ENCODE data around the gene DGKQ.
"Not testable (repeated sequence)": the region's sequence is repeated elsewhere in the genome, so short reads cannot be mapped to it uniquely, and the experiment has no call there.

DGKQ gene

DNA sequence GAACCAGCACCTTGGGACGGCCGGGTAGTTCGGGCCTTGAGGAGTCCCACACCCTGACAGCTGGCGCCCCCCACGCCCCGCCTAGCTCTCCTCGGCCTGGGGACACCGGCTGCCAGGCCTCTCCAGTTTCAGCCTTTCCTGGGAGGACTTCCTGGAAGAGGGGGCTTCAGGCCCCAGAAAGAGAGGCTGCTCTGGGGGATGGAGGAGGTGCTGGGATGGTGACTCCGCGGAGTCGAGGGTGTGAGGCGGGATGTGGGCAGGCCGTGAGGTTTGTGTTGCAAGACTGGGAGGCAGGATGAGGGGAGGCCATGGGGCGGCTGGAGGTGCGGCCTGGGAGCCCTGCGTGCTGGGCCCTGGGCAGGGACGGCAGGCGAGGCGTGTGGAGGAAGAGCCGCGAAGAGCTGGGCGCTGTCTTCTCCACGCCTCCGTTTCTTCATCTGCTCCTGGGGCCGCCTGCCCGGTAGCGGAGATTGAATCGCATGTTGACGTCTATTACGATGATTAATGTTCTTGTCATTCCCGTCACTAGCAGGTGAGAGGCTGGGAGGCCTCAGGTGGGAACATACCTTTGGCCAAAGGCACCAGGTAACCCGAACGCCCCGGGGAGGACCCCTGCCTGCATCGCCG lies 37.1 kb upstream of the DGKQ start:
- no peak for DNase-seq

DNA sequence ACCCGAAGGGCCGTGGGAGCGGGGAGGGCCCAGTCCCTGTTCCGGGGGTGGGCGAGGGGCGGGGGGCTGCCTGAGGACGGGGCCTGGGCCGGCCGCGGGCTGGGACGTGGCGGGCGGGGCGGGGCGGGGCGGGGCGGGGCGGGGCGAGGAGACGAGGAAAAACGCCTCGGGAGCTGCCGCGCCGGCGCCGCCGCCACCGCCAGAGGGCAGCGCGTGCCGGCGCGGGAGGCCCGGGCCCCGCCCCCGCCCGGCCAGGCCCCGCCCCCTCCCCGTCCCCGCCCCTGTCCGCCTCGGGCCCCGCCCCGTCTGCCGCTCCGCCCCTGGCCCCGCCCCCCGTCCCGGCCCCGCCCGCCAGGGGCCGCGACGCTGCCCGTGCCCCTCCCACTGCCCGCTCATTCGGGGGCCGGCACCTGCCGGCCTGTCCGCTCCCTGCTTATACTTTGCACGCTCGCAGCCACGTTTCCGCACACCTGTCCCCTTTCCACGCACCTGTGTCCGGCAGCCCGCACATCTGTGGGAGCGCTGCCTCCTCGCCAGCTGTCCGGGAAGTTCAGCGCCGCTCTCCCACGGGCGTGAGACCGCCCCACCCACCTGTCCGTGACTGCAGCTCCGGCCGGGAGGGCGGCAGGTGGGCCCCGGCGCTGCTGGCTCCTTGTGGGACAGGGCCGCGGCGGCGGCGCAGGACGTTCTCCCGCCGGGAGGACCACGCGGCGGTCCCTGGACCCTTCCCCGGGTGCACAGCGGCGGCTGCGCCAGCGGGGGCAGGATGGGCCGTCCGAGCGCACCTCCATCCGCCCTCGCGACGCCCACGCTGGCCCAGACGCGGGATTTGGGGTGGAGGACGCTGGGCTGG lies 36.4 kb upstream of the DGKQ start:
- DNase-seq: peak; percentile 27

DNA sequence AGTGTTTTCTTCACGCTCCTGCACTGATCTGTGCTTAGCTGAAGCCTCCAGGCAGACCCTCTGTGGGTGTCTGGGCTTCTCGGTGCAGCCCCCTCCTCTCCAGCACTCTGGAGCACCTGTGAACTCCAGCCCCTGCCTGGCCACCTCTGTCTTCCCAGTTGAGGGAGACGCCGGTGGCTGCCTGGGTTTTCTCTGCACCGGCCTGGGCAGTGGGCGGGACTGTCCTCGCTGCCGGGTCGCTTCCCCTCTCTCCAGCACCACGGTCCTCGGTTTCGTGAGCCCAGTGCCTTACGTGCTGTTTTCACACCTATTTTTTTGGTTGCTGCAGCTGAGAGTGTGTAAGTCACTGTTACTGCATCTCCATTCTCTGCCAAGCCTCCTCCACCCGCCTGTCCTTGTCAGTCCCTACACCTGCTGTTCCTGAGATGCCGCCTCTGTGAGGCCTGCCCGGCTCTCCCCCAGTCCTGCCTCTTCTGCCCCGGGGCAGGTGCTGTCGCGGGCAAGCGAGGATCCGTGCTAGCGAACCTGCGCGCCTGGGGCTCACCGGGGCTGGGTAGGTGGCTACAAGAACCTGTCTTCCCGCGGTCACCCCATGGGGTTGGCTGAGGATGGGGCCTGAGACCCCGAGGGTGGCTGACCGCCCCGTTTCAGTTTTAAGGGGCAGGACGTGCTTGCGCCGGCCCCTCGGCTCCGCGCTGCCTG lies 35.6 kb upstream of the DGKQ start:
- no peak for DNase-seq

DNA sequence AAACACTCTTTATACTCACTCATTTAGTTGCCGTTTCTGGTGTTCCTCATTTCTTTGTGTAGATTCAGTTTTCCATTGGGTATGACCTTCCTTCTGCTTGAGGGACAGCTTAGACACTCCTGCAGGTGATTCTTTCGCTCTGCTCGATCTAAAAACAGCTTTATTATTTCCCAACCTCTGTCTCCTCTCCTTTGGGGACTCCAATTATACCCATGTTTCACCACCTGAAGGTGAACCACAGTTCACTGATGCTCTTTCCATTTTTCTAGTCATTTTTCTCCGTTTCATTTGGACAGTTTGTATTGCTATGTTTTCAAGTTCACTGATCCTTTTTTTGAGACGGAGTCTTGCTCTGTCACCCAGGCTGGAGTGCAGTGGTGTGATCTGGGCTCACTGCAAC lies 33.5 kb upstream of the DGKQ start:
- DNase-seq: no peak

DNA sequence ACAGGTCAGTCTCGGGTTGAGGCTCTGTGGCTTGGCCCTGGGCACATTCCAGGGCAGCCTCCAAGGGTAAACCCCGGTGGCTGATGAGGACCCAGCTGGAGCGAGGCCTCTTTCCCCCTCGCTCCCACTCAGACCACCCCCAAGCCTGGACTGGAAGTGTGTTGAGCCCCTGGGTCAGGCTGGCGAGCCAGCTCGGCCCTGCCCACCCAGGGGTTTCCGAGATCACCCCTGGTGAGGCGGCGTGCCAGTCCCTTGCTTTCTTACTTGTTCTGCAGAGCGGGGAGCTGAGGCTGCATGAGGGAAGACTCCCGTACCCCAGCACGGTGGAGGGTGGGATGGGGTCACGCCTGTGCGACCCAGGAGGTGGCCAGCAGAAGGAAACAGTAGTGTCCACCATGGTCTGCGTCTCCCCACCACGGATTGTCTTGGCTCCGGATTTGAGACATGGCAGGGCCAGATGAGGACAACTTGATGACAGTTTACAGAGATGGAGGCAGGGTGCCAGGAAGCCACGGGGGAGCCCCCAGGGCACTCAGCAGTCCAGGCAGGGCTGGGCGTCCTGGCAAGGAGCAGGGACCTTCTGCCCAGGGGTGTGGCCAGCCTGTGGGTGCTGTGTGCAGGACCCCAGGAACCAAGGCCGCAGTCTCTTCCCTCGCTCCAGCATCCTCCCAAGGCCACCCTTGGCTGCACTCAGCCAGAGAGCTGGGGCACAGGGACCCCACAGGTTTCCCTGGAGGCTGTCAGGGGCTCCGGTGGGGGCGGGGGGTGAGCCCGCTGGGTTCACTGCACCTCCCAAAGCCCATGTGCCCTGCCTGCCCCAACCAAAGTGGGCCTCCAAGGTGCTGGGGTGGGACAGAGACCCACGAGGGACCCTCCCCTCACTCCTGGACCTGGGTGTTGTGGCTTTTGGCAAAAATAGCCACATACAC lies 31.5 kb upstream of the DGKQ start:
- DNase-seq: no peak

DNA sequence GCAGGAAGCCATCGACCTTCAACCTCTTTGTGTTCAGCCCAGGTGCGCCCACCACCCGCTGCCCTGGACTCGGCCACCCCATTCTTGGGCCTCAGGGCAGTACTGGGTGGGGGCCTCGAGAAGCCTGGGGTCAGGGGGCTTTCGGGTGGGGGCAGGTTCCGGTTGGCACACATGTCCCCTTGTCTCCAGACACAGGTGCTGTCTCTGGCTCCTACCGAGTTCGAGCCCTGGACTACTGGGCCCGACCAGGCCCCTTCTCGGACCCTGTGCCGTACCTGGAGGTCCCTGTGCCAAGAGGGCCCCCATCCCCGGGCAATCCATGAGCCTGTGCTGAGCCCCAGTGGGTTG lies 30.7 kb upstream of the DGKQ start:
- no peak for DNase-seq

DNA sequence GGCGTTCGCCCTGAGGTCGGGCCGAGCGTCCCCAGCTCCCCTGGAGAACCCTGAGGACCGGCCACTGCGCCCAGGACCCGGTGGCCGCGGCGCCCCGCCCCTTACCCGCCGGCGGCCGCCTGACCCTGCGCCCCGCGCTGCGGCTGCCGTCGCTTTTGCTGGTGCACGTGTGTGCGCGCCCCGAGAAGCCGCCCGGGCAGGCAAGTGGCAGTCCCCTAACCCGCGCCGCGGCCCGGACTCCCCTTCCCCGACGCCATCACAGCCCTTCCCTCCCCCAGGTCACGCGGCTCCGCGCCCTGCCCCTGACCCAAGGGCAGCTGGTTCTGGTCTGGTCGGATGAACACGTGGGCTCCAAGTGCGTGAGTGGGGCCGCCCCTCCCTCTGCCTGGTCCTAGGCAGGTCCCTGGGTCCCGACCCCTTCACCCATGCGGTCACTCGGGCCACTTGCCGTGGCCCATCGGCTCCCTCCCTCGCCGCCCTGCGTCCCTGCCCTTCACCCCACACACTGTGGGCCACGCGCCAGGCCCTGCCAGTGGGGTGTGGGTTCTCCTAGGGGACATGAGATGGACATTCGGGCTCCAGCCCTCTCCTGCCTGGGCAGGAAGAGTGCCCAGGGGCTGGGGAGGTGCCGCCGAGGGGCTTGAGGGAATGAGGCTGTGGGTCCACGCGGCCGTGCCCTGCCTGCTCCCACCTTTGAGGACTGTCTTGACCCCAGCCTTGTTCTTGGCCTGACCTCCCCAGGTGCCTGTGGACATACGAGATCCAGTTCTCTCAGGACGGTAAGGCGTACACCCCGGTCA lies 30.1 kb upstream of the DGKQ start:
- no peak for DNase-seq

DNA sequence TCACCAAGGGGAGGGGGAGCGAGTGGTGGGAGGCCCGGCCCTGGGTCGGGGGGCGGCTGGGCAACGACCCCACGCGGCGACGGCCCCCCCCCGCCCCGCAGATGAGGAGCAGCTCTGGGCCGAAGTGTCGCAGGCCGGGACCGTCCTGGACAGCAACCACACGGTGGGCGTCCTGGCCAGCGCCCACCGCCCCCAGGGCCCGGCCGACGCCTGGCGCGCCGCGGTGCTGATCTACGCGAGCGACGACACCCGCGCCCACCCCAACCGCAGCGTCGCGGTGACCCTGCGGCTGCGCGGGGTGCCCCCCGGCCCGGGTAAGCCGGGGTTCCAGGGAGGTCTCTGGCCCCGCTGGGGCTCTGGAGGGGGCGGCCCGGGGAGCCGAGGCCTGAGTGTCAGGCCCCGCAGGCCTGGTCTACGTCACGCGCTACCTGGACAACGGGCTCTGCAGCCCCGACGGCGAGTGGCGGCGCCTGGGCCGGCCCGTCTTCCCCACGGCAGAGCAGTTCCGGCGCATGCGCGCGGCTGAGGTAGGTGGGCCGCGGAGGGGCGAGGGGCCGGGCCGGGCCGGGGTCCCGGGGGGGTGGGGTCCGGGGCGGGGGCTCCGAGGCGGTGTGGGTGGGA lies 29.4 kb upstream of the DGKQ start:
- DNase-seq: no peak

DNA sequence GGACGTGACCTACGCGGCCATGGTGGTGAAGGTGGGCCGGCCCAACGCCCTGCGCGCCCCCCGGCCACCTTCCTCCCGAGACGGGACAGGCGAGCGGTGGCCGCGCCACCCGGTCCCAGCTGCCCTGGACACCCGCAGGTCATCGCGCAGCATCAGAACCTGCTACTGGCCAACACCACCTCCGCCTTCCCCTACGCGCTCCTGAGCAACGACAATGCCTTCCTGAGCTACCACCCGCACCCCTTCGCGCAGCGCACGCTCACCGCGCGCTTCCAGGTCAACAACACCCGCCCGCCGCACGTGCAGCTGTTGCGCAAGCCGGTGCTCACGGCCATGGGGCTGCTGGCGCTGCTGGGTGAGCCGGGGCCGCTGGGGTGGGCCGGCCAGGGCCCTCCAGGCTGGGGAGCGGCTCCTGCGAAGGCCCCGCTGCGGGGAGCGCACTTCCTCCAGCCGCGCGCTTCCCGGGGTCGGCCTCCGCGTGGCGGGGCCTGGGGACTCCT lies 28.8 kb upstream of the DGKQ start:
- DNase-seq: no peak

DNA sequence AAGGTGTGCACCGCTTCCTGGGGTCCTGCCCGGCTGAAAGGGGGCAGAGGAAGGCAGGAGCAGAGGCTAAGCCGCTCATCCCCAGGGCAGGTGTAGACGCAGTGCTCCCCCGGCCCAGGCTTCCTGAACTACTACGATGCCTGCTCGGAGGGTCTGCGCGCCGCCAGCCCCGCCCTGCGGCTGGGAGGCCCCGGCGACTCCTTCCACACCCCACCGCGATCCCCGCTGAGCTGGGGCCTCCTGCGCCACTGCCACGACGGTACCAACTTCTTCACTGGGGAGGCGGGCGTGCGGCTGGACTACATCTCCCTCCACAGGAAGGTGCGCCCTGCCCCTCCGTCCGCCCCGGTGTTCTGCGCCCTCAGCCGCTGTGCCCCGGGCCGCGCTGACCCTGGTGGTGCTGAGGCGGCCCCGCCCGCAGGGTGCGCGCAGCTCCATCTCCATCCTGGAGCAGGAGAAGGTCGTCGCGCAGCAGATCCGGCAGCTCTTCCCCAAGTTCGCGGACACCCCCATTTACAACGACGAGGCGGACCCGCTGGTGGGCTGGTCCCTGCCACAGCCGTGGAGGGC lies 28.3 kb upstream of the DGKQ start:
- no peak for DNase-seq

DNA sequence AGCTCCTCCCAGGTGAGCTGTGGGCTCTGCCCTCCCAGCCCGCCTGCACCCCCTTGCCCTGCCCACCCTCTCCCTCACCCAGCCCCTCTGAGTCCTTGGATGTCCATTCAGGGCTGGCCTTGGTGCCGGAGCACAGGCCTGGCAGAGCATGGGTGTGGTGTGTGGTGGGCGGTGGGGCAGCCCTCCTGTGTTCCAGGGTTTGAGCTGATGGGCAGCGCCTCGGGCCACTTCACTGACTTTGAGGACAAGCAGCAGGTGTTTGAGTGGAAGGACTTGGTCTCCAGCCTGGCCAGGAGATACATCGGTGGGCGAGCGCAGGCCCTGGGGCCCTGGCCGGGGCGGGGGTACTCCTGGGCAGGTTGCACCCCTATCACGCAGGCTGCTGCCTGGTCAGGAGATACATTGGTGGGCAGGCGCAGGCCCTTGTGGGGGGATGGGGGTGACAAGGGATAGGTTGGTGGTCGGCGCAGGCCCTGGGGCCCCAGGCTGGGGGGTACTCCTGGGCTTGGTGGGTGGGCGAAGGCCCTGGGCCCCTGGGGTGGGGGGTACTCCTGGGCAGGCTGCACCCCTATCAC lies 27.4 kb upstream of the DGKQ start:
- DNase-seq: no peak

DNA sequence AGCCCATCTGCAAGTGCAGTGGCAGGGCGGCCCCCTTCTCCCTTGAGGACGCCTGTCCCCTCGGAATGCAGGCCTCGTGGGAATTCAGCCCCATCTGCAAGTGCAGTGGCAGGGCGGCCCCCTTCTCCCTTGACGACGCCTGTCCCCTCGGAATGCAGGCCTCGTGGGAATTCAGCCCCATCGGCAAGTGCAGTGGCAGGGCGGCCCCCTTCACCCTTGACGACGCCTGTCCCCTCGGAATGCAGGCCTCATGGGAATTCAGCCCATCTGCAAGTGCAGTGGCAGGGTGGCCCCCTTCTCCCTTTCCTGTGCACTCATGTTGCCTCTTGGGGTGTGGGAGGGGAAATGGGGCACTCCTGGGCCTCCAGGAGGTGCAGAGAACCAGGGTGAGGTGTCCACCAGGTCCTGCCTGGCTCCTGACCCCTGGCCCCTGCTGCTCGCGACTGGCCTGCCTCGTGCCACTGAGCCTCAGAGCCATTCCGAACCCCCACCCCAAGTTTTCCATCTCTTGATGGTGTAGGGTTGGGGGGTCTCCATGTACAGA lies 26.6 kb upstream of the DGKQ start:
- no peak for DNase-seq

DNA sequence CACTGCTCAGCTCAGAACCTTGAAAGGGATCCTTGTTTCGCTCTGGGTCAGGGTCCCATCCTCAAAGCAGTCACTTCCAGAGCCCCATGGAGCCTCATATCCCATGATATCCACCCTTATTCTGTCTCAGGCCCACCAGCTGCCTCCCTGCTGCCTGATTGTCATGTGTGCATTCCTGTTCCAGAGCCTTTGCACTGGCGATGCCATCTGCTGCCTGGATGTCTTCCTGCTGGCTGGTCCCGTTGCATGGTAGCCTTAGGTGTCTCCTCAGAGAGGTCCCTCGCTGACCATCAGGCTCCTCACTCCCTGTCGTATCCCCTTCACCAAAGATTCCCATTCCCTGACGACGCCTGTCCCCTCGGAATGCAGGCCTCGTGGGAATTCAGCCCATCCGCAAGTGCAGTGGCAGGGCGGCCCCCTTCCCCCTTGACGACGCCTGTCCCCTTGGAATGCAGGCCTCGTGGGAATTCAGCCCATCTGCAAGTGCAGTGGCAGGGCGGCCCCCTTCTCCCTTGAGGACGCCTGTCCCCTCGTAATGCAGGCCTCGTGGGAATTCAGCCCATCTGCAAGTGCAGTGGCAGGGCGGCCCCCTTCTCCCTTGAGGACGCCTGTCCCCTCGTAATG lies 26.0 kb upstream of the DGKQ start:
- DNase-seq: not testable (repeated sequence)

DNA sequence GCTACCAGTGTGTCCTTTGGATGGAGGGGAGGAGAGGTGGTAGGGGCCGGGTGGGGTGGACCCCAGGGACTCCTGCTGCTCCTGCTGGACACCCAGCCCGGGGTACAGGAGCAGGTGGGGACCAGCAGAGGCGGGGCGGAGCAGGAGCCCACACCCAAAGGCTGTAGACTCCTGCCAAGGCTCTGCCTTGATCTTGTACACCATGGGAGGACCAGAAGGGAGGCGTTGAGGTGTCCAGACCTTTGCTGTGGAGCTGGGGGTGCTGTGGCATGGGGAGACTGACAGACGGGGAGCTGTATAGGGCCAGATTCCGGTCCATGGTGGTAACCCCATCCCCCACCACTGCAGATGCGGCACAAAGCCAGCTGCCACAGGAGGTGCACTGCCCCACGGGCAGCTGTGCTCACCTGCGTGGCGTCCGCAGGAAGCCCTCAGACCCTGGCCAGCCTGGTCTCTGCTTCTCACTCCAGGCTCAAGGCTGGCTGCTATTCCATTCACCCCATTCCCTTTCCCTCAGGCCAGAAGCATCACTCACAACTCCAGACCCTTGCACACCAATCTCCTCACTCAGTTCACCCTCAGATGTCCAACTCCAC lies 24.8 kb upstream of the DGKQ start:
- DNase-seq: no peak

DNA sequence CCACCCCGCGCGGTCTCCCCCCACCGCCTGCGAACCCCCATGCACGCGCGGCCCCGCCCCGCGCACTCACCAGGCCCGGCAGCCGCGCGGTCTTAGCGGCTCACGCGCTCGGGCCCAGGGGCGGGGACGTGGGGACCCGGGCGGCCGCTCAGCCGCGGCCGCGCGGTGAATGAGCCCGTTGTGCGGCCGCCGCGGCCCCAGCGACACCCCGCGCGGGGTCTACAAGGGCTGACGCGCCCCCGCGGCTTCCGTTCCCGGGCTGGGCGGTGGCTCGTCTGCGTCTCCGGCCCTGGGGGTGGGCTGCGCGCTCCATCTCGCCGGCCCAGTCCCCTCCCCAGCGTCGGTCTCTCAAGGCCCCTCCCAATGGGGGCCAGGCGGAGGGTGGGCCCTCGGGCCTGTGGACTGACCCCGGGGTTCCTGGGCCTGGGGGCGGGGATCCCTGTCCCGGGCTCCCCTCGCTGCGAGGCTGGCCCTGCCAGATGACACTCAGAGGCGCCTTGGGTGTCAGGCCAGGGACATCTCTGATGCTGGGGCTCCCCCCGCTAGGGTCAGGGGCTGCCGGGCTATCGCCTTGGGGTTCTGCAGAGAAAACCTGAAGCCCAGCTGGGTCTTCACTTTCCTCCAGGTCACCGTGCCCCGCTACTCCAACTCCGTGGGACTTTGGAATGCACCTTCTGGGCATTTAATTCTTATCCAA lies 24.2 kb upstream of the DGKQ start:
- no peak for DNase-seq

DNA sequence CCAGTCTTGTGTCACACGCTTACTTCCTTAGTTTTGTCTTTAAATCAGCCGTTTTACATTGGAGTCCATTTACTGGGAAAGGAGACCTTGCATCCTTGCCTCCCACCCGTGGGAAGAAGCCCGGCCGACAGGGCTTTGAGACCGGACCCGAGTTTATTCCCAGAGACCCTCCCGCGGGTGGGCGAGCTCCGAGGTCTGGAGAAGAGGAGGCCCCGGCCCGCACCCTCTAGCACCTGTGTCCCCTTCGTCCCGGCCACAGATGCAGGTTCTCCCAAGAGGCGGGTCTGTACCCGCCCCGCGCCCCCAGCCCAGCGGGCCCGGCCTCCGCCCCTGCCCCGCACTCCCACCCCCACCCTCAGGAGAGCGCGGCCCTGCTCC lies 23.6 kb upstream of the DGKQ start:
- DNase-seq: no peak

DNA sequence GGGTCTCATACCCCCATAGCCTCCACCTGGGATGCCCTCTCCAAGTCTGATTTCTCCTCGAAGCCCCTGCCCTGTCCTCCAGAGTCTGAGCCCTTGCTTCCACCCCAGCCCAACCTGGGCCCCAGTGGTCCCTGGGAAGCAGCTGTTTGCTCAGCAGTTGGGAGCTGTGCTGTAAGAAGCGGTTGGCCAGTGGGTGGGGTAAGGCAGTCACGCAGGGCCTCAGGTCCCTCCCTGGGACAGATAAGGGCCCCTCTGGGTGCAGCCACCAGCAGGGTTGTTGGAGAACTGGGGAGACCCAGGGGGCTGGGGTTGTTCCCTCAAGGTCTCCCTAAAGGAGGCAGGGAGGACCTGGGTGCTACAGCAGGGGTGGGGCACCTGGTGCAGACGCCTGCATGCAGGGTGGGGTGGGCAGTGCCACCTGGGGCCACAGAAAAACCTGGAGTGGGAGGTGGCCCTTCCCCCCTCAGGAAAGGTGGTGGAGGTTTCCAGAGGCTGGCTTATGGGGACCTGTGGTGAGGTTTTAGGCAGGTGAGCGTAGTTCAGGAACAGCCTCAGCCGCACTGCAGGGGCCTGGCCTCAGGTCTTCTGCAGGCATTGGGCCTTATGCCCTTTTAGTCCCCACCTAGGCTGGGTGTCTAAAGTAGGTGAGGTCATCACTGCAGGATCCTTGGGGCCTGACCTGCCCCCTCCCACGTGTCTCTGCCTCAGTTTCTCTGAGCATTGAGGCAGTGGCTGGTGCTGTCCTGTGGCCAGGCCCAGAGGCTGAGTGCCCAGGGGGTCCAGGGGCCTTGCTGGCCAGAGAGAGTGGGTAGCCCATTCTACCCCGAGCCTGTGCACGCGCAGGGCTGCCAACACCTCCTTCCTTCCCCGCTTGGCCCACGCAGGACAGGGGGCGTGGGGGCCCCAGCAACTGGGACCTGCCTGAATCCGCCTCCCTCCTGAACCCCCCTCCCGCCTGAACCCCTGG lies 22.9 kb upstream of the DGKQ start:
- DNase-seq: no peak
